ENCODE data around the gene PPP1R14D. TPM values are rescaled to one million over a fixed set of nuclear protein-coding genes. Genes with fewer than 3 reads are reported as not detected.

Gene PPP1R14D
- total RNA-seq, 8 experiments from 2014 or later, result not detected

GRCh38 chr15:40826423-40827075 lies 2.0 kb downstream of the PPP1R14D start:
- no peak for ATAC-seq (replicated peaks in 6 of 8)
- 38 to 82% (median 57%) methylated on average over 1 to 4 of the region's 4 CpGs; no CpG with 5 or more reads in 1 of the 10 experiments for WGBS, 10 experiments
- no peak overlapping the region for H3K4me3 ChIP-seq
- H3K4me1 ChIP-seq (replicated peaks in 1 of 2), result no peaks in the 10 kb centered on the region
- no peak overlapping the region for H3K27ac ChIP-seq
- in situ Hi-C loops (cut with MboI; ENCODE audit: low pct_unique_long_range_greater_than_20kb in 2 of 9, low sequenced_read_pairs in 9 of 9, unreplicated experiment in 9 of 9), result no loop called here

GRCh38 chr15:40825661-40826422 lies 2.7 kb downstream of the PPP1R14D start:
- ATAC-seq (replicated peaks in 6 of 8), result peak in 4 of 8 experiments; percentile 21 to 83 (median 53)
- Histone ChIP-seq H3K27ac (no peak overlapping the region), H3K4me3 (no peak overlapping the region), H3K4me1 (replicated peaks in 1 of 2) (no peaks in the 10 kb centered on the region)
- WGBS, 10 experiments, result 0 to 100% (median 70%) methylated on average over 1 to 5 of the region's 5 CpGs; no CpG with 5 or more reads in 2 of the 10 experiments
- in situ Hi-C loops (cut with MboI; ENCODE audit: low pct_unique_long_range_greater_than_20kb in 2 of 9, low sequenced_read_pairs in 9 of 9, unreplicated experiment in 9 of 9), result no loop called here

GRCh38 chr15:40823572-40824343 lies 4.8 kb downstream of the PPP1R14D start:
- Histone ChIP-seq H3K27ac (no peak overlapping the region), H3K4me3 (no peak overlapping the region), H3K4me1 (replicated peaks in 1 of 2) (no peaks in the 10 kb centered on the region)
- in situ Hi-C loops (cut with MboI; ENCODE audit: low pct_unique_long_range_greater_than_20kb in 2 of 9, low sequenced_read_pairs in 9 of 9, unreplicated experiment in 9 of 9), result no loop called here
- WGBS, 10 experiments, result 14 to 86% (median 67%) methylated on average over 1 of the region's 1 CpG; no CpG with 5 or more reads in 3 of the 10 experiments
- ATAC-seq (replicated peaks in 6 of 8), result peak in 2 of 8 experiments; percentile 25 to 30

GRCh38 chr15:40821195-40821594 lies 7.3 kb downstream of the PPP1R14D start:
- Histone ChIP-seq H3K4me1 (replicated peaks in 1 of 2) (no peaks in the 10 kb centered on the region), H3K4me3 (no peak overlapping the region), H3K27ac (no peak overlapping the region)
- in situ Hi-C loops (cut with MboI; ENCODE audit: low pct_unique_long_range_greater_than_20kb in 2 of 9, low sequenced_read_pairs in 9 of 9, unreplicated experiment in 9 of 9), result no loop called here
- no peak for ATAC-seq (replicated peaks in 6 of 8)
- 0 to 100% (median 100%) methylated on average over 1 to 2 of the region's 2 CpGs; no CpG with 5 or more reads in 1 of the 10 experiments for WGBS, 10 experiments

- Histone ChIP-seq H3K27ac (no peak overlapping the region), H3K4me3 (no peak overlapping the region), H3K4me1 (replicated peaks in 1 of 2) (no peaks in the 10 kb centered on the region)
- 50 to 95% (median 77%) methylated on average over 3 to 7 of the region's 7 CpGs; no CpG with 5 or more reads in 4 of the 10 experiments for WGBS, 10 experiments
- in situ Hi-C loops (cut with MboI; ENCODE audit: low pct_unique_long_range_greater_than_20kb in 2 of 9, low sequenced_read_pairs in 9 of 9, unreplicated experiment in 9 of 9), result no loop called here
- ATAC-seq (replicated peaks in 6 of 8), result no peak
Observed at GRCh38 chr15:40819048-40819447, 9.5 kb downstream of the PPP1R14D start.

GRCh38 chr15:40815042-40815698 lies 13.3 kb downstream of the PPP1R14D start:
- peak in 5 of 8 experiments; percentile 33 to 86 (median 46) for ATAC-seq (replicated peaks in 6 of 8)
- WGBS, 10 experiments, result 80 to 100% (median 90%) methylated on average over 1 to 4 of the region's 4 CpGs; no CpG with 5 or more reads in 5 of the 10 experiments
- Histone ChIP-seq H3K27ac (no peak overlapping the region), H3K4me3 (no peak overlapping the region), H3K4me1 (replicated peaks in 1 of 2) (no peaks in the 10 kb centered on the region)
- in situ Hi-C loops (cut with MboI; ENCODE audit: low pct_unique_long_range_greater_than_20kb in 2 of 9, low sequenced_read_pairs in 9 of 9, unreplicated experiment in 9 of 9), result no loop called here

GRCh38 chr15:40812721-40813425 lies 15.6 kb downstream of the PPP1R14D start:
- in situ Hi-C loops (cut with MboI; ENCODE audit: low pct_unique_long_range_greater_than_20kb in 2 of 9, low sequenced_read_pairs in 9 of 9, unreplicated experiment in 9 of 9), result no loop called here
- WGBS, 10 experiments, result 86 to 95% (median 91%) methylated on average over 1 to 6 of the region's 12 CpGs; no CpG with 5 or more reads in 6 of the 10 experiments
- Histone ChIP-seq H3K27ac (no peak overlapping the region), H3K4me3 (no peak overlapping the region), H3K4me1 (replicated peaks in 1 of 2) (no peaks in the 10 kb centered on the region)
- no peak for ATAC-seq (replicated peaks in 6 of 8)

- Histone ChIP-seq H3K4me3 (no peak overlapping the region), H3K27ac (no peak overlapping the region), H3K4me1 (replicated peaks in 1 of 2) (peaks cover 5 to 6% of the 10 kb centered on the region in 2 donors)
- in situ Hi-C loops (cut with MboI; ENCODE audit: low pct_unique_long_range_greater_than_20kb in 2 of 9, low sequenced_read_pairs in 9 of 9, unreplicated experiment in 9 of 9), result no loop called here
- 56 to 100% (median 71%) methylated on average over 1 to 8 of the region's 8 CpGs; no CpG with 5 or more reads in 4 of the 10 experiments for WGBS, 10 experiments
- no peak for ATAC-seq (replicated peaks in 6 of 8)
Observed at GRCh38 chr15:40808861-40809450, 19.6 kb downstream of the PPP1R14D start.

GRCh38 chr15:40807888-40808461 lies 20.5 kb downstream of the PPP1R14D start:
- in situ Hi-C loops (cut with MboI; ENCODE audit: low pct_unique_long_range_greater_than_20kb in 2 of 9, low sequenced_read_pairs in 9 of 9, unreplicated experiment in 9 of 9), result no loop called here
- 17 to 93% (median 65%) methylated on average over 1 to 12 of the region's 19 CpGs; no CpG with 5 or more reads in 3 of the 10 experiments for WGBS, 10 experiments
- no peak overlapping the region for H3K27ac ChIP-seq
- H3K4me1 ChIP-seq (replicated peaks in 1 of 2), result peaks cover 5 to 6% of the 10 kb centered on the region in 2 donors
- H3K4me3 ChIP-seq, result peak overlapping the region; percentile 83 to 96 (median 92)
- ATAC-seq (replicated peaks in 6 of 8), result no peak

GRCh38 chr15:40807028-40807887 lies 21.2 kb downstream of the PPP1R14D start, which contains the start of the genes DNAJC17 and ZFYVE19:
Gene DNAJC17 (minus strand): TSS chr15:40807473. CDS start chr15:40807446, 27 bp downstream.
Gene ZFYVE19 (plus strand): TSS chr15:40807089. CDS start chr15:40807590, 501 bp downstream.
- H3K4me1 ChIP-seq (replicated peaks in 1 of 2), result peaks cover 5 to 6% of the 10 kb centered on the region in 2 donors
- ATAC-seq (replicated peaks in 6 of 8), result peak; percentile 98 to 99 (median 98)
- H3K27ac ChIP-seq, result peak within 1 kb of the TSS; percentile 87 to 89
- in situ Hi-C loops (cut with MboI; ENCODE audit: low pct_unique_long_range_greater_than_20kb in 2 of 9, low sequenced_read_pairs in 9 of 9, unreplicated experiment in 9 of 9), result no loop called here
- 0 to 10% (median 0%) methylated on average over 3 to 21 of the region's 64 CpGs; no CpG with 5 or more reads in 2 of the 10 experiments for WGBS, 10 experiments
- H3K4me3 ChIP-seq, result peak within 1 kb of the TSS; percentile 83 to 96 (median 92)

- Histone ChIP-seq H3K4me3 (peak overlapping the region; percentile 83 to 96 (median 92)), H3K27ac (peak overlapping the region; percentile 87 to 89), H3K4me1 (replicated peaks in 1 of 2) (peaks cover 5 to 6% of the 10 kb centered on the region in 2 donors)
- no peak for ATAC-seq (replicated peaks in 6 of 8)
- 0% methylated on average over 1 to 2 of the region's 2 CpGs; no CpG with 5 or more reads in 4 of the 10 experiments for WGBS, 10 experiments
- in situ Hi-C loops (cut with MboI; ENCODE audit: low pct_unique_long_range_greater_than_20kb in 2 of 9, low sequenced_read_pairs in 9 of 9, unreplicated experiment in 9 of 9), result no loop called here
Observed at GRCh38 chr15:40806672-40807027, 21.9 kb downstream of the PPP1R14D start.

All from motor neuron (in vitro differentiated cells).